C4-2B (cell line): ENCODE data around the gene INSYN1.

ENCODE experiments used
- CTCF ChIP-seq: fragments of 450-650 bp; conservative IDR thresholded peaks from 2 replicates; pipeline ENCODE4 v1.5.1; 2017; ENCODE audit warnings: mild to moderate bottlenecking
- ZFX ChIP-seq: fragments of 450-650 bp; IDR thresholded peaks from 2 replicates; pipeline ENCODE4 v1.6.1; 2017

GRCh38 chr15:73710321-73710720, 42.8 kb downstream of the INSYN1 start:
- no peak for TF ChIP-seq CTCF
- TF ChIP-seq ZFX: no peak
